ENCODE data around the gene SZRD1.
A peak's percentile ranks its signal among the peaks of the same experiment; 100 is the strongest.

SZRD1 gene

GRCh38 chr1:16367968-16368890 is 1.2 kb downstream of the SZRD1 start:
- DNase-seq (ENCODE audit: low spot score): peak; percentile 69

- DNase-seq (ENCODE audit: low spot score): no peak
These were observed 2.8 kb downstream of the SZRD1 start for GRCh38 chr1:16369821-16370220.

- peak; percentile 54 for DNase-seq (ENCODE audit: low spot score)
These were observed 4.7 kb downstream of the SZRD1 start for GRCh38 chr1:16371725-16372124.

- DNase-seq (ENCODE audit: low spot score): no peak
These were observed 5.7 kb downstream of the SZRD1 start for GRCh38 chr1:16372535-16373285.

GRCh38 chr1:16374266-16374665 is 7.2 kb downstream of the SZRD1 start:
- no peak for DNase-seq (ENCODE audit: low spot score)

- DNase-seq (ENCODE audit: low spot score): no peak
These were observed 8.7 kb downstream of the SZRD1 start for GRCh38 chr1:16375521-16376340.

- no peak for DNase-seq (ENCODE audit: low spot score)
These were observed 9.9 kb downstream of the SZRD1 start for GRCh38 chr1:16376971-16377370.

GRCh38 chr1:16378443-16378842 is 11.4 kb downstream of the SZRD1 start:
- no peak for DNase-seq (ENCODE audit: low spot score)

GRCh38 chr1:16380868-16381267 is 13.8 kb downstream of the SZRD1 start:
- DNase-seq (ENCODE audit: low spot score): no peak

GRCh38 chr1:16383888-16384287 is 16.8 kb downstream of the SZRD1 start:
- no peak for DNase-seq (ENCODE audit: low spot score)

- DNase-seq (ENCODE audit: low spot score): no peak
These were observed 18.8 kb downstream of the SZRD1 start for GRCh38 chr1:16385659-16386453.

- DNase-seq (ENCODE audit: low spot score): no peak
These were observed 19.5 kb downstream of the SZRD1 start for GRCh38 chr1:16386454-16387113.

GRCh38 chr1:16387201-16388188 is 20.5 kb downstream of the SZRD1 start:
- DNase-seq (ENCODE audit: low spot score): no peak

GRCh38 chr1:16391411-16391810 is 24.4 kb downstream of the SZRD1 start:
- DNase-seq (ENCODE audit: low spot score): no peak

GRCh38 chr1:16392740-16393569 is 25.9 kb downstream of the SZRD1 start:
- DNase-seq (ENCODE audit: low spot score): no peak

- DNase-seq (ENCODE audit: low spot score): peak; percentile 15
These were observed 26.8 kb downstream of the SZRD1 start for GRCh38 chr1:16393570-16394521.

GRCh38 chr1:16394977-16395376 is 27.9 kb downstream of the SZRD1 start:
- DNase-seq (ENCODE audit: low spot score): no peak

GRCh38 chr1:16396591-16396990 is 29.5 kb downstream of the SZRD1 start:
- peak; percentile 34 for DNase-seq (ENCODE audit: low spot score)

All from RKO (cell line).